Measurements from ENCODE around the gene RELN. TPM values are rescaled to one million over a fixed set of nuclear protein-coding genes. Genes with fewer than 3 reads are reported as not detected.

RELN gene
- total and polyA plus RNA-seq, 2 donors, result 0.28 to 0.96 TPM

GRCh38 chr7:103958284-103958818, 31.1 kb downstream of the RELN start:
- WGBS, result 89% methylated on average over 1 of the region's 1 CpG

DNA sequence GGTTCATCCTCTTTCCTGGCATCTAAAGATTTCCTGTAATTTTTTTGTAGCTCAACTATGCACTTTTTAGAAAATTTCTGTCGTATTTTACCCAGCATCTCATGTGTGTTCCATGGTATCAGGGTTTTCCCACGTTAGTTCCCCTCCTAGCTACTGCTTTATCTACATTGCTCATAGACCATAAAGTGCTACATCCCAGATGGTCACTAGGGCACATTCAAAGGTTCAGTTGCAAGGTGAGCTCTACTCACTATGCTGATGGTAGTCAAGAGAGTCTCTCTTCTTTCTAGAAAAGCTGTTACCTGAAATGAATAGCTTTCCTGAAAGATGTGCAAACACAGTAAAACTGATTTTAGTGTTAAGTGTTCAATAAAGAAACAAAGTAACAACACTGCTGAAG, 33.5 kb downstream of the RELN start:
- H3K27me3 ChIP-seq (ENCODE audit: control insufficient read depth in 2 of 2, insufficient read depth in 1 of 2, low read length in 1 of 2), result no peaks in the 10 kb centered on the region
- no peaks in the 10 kb centered on the region for H3K9me3 ChIP-seq (ENCODE audit: control insufficient read depth in 2 of 2, insufficient read depth in 1 of 2, low read length in 1 of 2)
- H3K4me1 ChIP-seq (ENCODE audit: control insufficient read depth in 2 of 2, insufficient read depth in 2 of 2, low read length in 2 of 2), result no peaks in the 10 kb centered on the region
- no peak for DNase-seq (ENCODE audit: low read depth in 6 of 9, low spot score in 9 of 9)
- H3K27ac ChIP-seq (ENCODE audit: low read depth in 1 of 2, low read length in 1 of 2), result no peak overlapping the region
- no peaks in the 10 kb centered on the region for H3K36me3 ChIP-seq (ENCODE audit: control insufficient read depth in 2 of 2, insufficient read depth in 2 of 2, low read length in 1 of 2)
- H3K4me3 ChIP-seq (ENCODE audit: low read length in 2 of 2), result no peak overlapping the region
- WGBS, result 79% methylated on average over 2 of the region's 2 CpGs

More at GRCh38 chr7:103958284-103958818, 31.1 kb downstream of the RELN start:
- Histone ChIP-seq H3K27ac (ENCODE audit: low read depth in 1 of 2, low read length in 1 of 2) (no peak overlapping the region), H3K4me1 (ENCODE audit: control insufficient read depth in 2 of 2, insufficient read depth in 2 of 2, low read length in 2 of 2) (no peaks in the 10 kb centered on the region), H3K36me3 (ENCODE audit: control insufficient read depth in 2 of 2, insufficient read depth in 2 of 2, low read length in 1 of 2) (no peaks in the 10 kb centered on the region), H3K27me3 (ENCODE audit: control insufficient read depth in 2 of 2, insufficient read depth in 1 of 2, low read length in 1 of 2) (no peaks in the 10 kb centered on the region), H3K9me3 (ENCODE audit: control insufficient read depth in 2 of 2, insufficient read depth in 1 of 2, low read length in 1 of 2) (no peaks in the 10 kb centered on the region), H3K4me3 (ENCODE audit: low read length in 2 of 2) (no peak overlapping the region)
- no peak for DNase-seq (ENCODE audit: low read depth in 6 of 9, low spot score in 9 of 9)

DNA sequence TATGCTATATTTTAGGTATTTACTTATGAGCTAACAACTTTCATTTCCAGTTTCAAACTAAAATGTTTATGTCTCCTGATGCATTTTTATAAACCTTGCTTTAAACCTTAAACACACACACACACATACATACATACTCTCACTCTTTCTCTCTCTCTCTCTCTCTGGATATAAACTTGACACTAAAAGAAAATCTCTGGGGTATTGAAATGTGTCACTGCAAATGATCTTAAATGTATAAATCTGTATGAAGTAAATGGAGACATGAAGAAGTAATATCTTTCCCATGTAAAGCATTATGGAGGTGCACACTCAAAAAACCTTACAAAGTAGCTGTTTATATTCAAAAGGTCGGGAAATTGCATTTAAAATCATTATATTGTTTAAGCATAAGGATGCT, 37.0 kb downstream of the RELN start:
- H3K4me1 ChIP-seq (ENCODE audit: control insufficient read depth in 2 of 2, insufficient read depth in 2 of 2, low read length in 2 of 2), result no peaks in the 10 kb centered on the region
- no peak for DNase-seq (ENCODE audit: low read depth in 6 of 9, low spot score in 9 of 9)
- H3K27me3 ChIP-seq (ENCODE audit: control insufficient read depth in 2 of 2, insufficient read depth in 1 of 2, low read length in 1 of 2), result no peaks in the 10 kb centered on the region
- H3K4me3 ChIP-seq (ENCODE audit: low read length in 2 of 2), result no peak overlapping the region
- 64% methylated on average over 1 of the region's 1 CpG for WGBS
- H3K27ac ChIP-seq (ENCODE audit: low read depth in 1 of 2, low read length in 1 of 2), result no peak overlapping the region
- no peaks in the 10 kb centered on the region for H3K36me3 ChIP-seq (ENCODE audit: control insufficient read depth in 2 of 2, insufficient read depth in 2 of 2, low read length in 1 of 2)
- no peaks in the 10 kb centered on the region for H3K9me3 ChIP-seq (ENCODE audit: control insufficient read depth in 2 of 2, insufficient read depth in 1 of 2, low read length in 1 of 2)

DNA sequence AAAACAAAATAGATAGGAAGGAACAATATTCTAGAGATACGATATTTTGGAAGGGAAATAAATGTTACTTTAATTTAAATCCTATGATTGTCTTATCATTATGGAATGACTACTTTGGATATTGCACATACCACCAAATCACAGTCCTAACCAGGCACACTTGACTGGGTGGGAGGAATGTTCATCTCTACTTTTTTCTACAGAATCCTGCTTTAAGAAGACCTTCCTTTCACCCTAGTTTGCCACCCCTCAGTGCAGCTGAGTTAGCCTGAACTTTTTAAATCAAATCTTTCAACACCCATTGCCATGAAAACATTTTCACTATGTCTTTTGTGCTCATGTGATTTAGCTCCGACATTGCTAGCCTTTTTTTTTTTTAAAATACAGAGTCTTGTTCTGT, 38.1 kb downstream of the RELN start:
- Histone ChIP-seq H3K27me3 (ENCODE audit: control insufficient read depth in 2 of 2, insufficient read depth in 1 of 2, low read length in 1 of 2) (no peaks in the 10 kb centered on the region), H3K36me3 (ENCODE audit: control insufficient read depth in 2 of 2, insufficient read depth in 2 of 2, low read length in 1 of 2) (no peaks in the 10 kb centered on the region), H3K27ac (ENCODE audit: low read depth in 1 of 2, low read length in 1 of 2) (no peak overlapping the region), H3K9me3 (ENCODE audit: control insufficient read depth in 2 of 2, insufficient read depth in 1 of 2, low read length in 1 of 2) (no peaks in the 10 kb centered on the region), H3K4me1 (ENCODE audit: control insufficient read depth in 2 of 2, insufficient read depth in 2 of 2, low read length in 2 of 2) (no peaks in the 10 kb centered on the region), H3K4me3 (ENCODE audit: low read length in 2 of 2) (no peak overlapping the region)
- no peak for DNase-seq (ENCODE audit: low read depth in 6 of 9, low spot score in 9 of 9)
- 91% methylated on average over 2 of the region's 2 CpGs for WGBS

GRCh38 chr7:103949374-103949773, 40.1 kb downstream of the RELN start:
- WGBS, result 79% methylated on average over 7 of the region's 7 CpGs
- DNase-seq (ENCODE audit: low read depth in 6 of 9, low spot score in 9 of 9), result no peak
- Histone ChIP-seq H3K9me3 (ENCODE audit: control insufficient read depth in 2 of 2, insufficient read depth in 1 of 2, low read length in 1 of 2) (no peaks in the 10 kb centered on the region), H3K27me3 (ENCODE audit: control insufficient read depth in 2 of 2, insufficient read depth in 1 of 2, low read length in 1 of 2) (no peaks in the 10 kb centered on the region), H3K4me1 (ENCODE audit: control insufficient read depth in 2 of 2, insufficient read depth in 2 of 2, low read length in 2 of 2) (no peaks in the 10 kb centered on the region), H3K36me3 (ENCODE audit: control insufficient read depth in 2 of 2, insufficient read depth in 2 of 2, low read length in 1 of 2) (no peaks in the 10 kb centered on the region), H3K4me3 (ENCODE audit: low read length in 2 of 2) (no peak overlapping the region), H3K27ac (ENCODE audit: low read depth in 1 of 2, low read length in 1 of 2) (no peak overlapping the region)

- Histone ChIP-seq H3K27ac (ENCODE audit: low read depth in 1 of 2, low read length in 1 of 2) (no peak overlapping the region), H3K27me3 (ENCODE audit: control insufficient read depth in 2 of 2, insufficient read depth in 1 of 2, low read length in 1 of 2) (no peaks in the 10 kb centered on the region), H3K36me3 (ENCODE audit: control insufficient read depth in 2 of 2, insufficient read depth in 2 of 2, low read length in 1 of 2) (no peaks in the 10 kb centered on the region), H3K9me3 (ENCODE audit: control insufficient read depth in 2 of 2, insufficient read depth in 1 of 2, low read length in 1 of 2) (no peaks in the 10 kb centered on the region), H3K4me1 (ENCODE audit: control insufficient read depth in 2 of 2, insufficient read depth in 2 of 2, low read length in 2 of 2) (no peaks in the 10 kb centered on the region), H3K4me3 (ENCODE audit: low read length in 2 of 2) (no peak overlapping the region)
- no peak for DNase-seq (ENCODE audit: low read depth in 6 of 9, low spot score in 9 of 9)
- 88% methylated on average over 2 of the region's 2 CpGs for WGBS
Measured at GRCh38 chr7:103947026-103947655, 42.3 kb downstream of the RELN start.

DNA sequence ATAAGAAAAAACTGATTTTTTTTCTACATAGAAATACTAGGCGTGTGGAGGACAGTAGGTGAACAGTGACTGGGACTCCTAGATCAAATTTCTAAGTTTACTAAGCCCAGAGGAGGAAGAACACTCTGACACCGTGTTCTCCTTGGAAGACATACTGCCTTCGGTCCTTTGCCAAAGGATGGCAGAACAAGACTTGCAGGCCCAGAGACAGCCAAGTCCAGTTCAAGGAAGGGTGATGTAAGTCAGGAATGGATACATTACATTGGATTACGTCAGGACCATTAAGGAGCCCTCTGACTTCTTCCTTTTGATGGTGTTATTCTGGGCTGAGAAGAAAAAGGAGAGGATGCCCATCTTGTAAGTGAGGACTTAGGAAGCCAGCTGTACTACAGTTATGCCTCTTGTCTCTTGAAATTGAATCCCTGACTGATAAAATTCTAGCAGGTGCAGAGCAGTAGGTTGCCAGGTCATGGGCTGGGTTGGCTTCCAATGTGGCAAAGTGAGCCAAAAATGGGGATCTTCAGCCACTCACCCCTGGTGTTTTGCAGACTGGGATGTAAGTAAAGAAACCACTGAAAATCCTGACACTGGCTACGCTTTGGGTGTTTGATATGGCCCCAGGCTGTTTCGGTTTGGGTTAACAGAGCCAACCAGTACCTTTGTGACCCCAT, 45.1 kb downstream of the RELN start:
- no peak overlapping the region for H3K4me3 ChIP-seq (ENCODE audit: low read length in 2 of 2)
- H3K27ac ChIP-seq (ENCODE audit: low read depth in 1 of 2, low read length in 1 of 2), result no peak overlapping the region
- 95% methylated on average over 6 of the region's 6 CpGs for WGBS
- H3K36me3 ChIP-seq (ENCODE audit: control insufficient read depth in 2 of 2, insufficient read depth in 2 of 2, low read length in 1 of 2), result no peaks in the 10 kb centered on the region
- H3K4me1 ChIP-seq (ENCODE audit: control insufficient read depth in 2 of 2, insufficient read depth in 2 of 2, low read length in 2 of 2), result no peaks in the 10 kb centered on the region
- no peaks in the 10 kb centered on the region for H3K27me3 ChIP-seq (ENCODE audit: control insufficient read depth in 2 of 2, insufficient read depth in 1 of 2, low read length in 1 of 2)
- H3K9me3 ChIP-seq (ENCODE audit: control insufficient read depth in 2 of 2, insufficient read depth in 1 of 2, low read length in 1 of 2), result no peaks in the 10 kb centered on the region
- DNase-seq (ENCODE audit: low read depth in 6 of 9, low spot score in 9 of 9), result no peak

DNA sequence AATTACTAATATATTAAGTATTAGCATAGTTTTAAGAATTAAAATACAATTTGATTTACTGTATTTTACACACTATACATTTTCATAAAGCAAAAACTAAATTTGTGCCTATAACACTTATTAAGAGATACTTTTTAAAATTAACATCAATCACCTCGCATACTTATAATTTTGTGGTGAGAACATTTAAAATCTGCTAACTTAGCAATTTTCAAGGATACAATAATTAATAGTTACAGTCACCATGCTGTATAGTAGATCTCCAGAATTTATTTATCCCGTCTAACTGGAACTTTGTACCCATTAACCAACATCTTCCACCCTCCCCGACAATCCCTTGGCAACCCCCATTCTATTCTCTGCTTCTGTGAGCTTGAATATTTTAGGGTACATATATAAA, 47.5 kb downstream of the RELN start:
- 98% methylated on average over 3 of the region's 3 CpGs for WGBS
- Histone ChIP-seq H3K4me1 (ENCODE audit: control insufficient read depth in 2 of 2, insufficient read depth in 2 of 2, low read length in 2 of 2) (no peaks in the 10 kb centered on the region), H3K4me3 (ENCODE audit: low read length in 2 of 2) (no peak overlapping the region), H3K9me3 (ENCODE audit: control insufficient read depth in 2 of 2, insufficient read depth in 1 of 2, low read length in 1 of 2) (no peaks in the 10 kb centered on the region), H3K36me3 (ENCODE audit: control insufficient read depth in 2 of 2, insufficient read depth in 2 of 2, low read length in 1 of 2) (no peaks in the 10 kb centered on the region), H3K27me3 (ENCODE audit: control insufficient read depth in 2 of 2, insufficient read depth in 1 of 2, low read length in 1 of 2) (no peaks in the 10 kb centered on the region), H3K27ac (ENCODE audit: low read depth in 1 of 2, low read length in 1 of 2) (no peak overlapping the region)
- no peak for DNase-seq (ENCODE audit: low read depth in 6 of 9, low spot score in 9 of 9)

- H3K27me3 ChIP-seq (ENCODE audit: control insufficient read depth in 2 of 2, insufficient read depth in 1 of 2, low read length in 1 of 2), result no peaks in the 10 kb centered on the region
- WGBS, result 81% methylated on average over 6 of the region's 6 CpGs
- H3K27ac ChIP-seq (ENCODE audit: low read depth in 1 of 2, low read length in 1 of 2), result no peak overlapping the region
Measured at GRCh38 chr7:103940382-103941268, 48.8 kb downstream of the RELN start.

More at GRCh38 chr7:103940382-103941268, 48.8 kb downstream of the RELN start:
- no peak for DNase-seq (ENCODE audit: low read depth in 6 of 9, low spot score in 9 of 9)
- Histone ChIP-seq H3K36me3 (ENCODE audit: control insufficient read depth in 2 of 2, insufficient read depth in 2 of 2, low read length in 1 of 2) (no peaks in the 10 kb centered on the region), H3K4me1 (ENCODE audit: control insufficient read depth in 2 of 2, insufficient read depth in 2 of 2, low read length in 2 of 2) (no peaks in the 10 kb centered on the region), H3K9me3 (ENCODE audit: control insufficient read depth in 2 of 2, insufficient read depth in 1 of 2, low read length in 1 of 2) (no peaks in the 10 kb centered on the region), H3K4me3 (ENCODE audit: low read length in 2 of 2) (no peak overlapping the region)

All from thymus (tissue), 11 donors.